Fibroblast of the aortic adventitia (primary cell): ENCODE measurements around the gene RNF151. TPM values are rescaled to one million over a fixed set of nuclear protein-coding genes. Genes with fewer than 3 reads are reported as not detected.

Source experiments
- DNase-seq: peaks from one replicate; pipeline ENCODE4 v3.0.0-alpha.2; 2010; ENCODE audit warnings: low read depth
- H3K4me3 ChIP-seq: 2 replicates; pipeline ENCODE4 v1.5.1; 2011; ENCODE audit warnings: low read depth, mild to moderate bottlenecking, control low read depth, low read length, moderate library complexity
- CTCF ChIP-seq: IDR thresholded peaks from 2 replicates; pipeline ENCODE4 v1.5.1; 2011; ENCODE audit warnings: mild to moderate bottlenecking, low read length, control low read depth, inconsistent platforms; ENCODE audit not compliant: insufficient read depth
- total RNA-seq: library from RNA; depleted of rRNA; stranded (reverse); fragments of >200 nt; gene quantifications from 2 replicates; pipeline ENCODE4 v1.2.3, GENCODE V29; 2012; ENCODE audit warnings: low replicate concordance

RNF151 gene
- total RNA-seq, 1 donor, result not detected

GRCh38 chr16:1981398-1981836 lies 14.8 kb downstream of the RNF151 start, which contains the start of gene NOXO1:
Gene NOXO1 (minus strand): TSS chr16:1981469. CDS start chr16:1981179, 290 bp downstream.
- H3K4me3 ChIP-seq, result no peak within 1 kb of the TSS
- TF ChIP-seq CTCF, result no peak
- DNase-seq, result no peak

- DNase-seq, result no peak
- TF ChIP-seq CTCF, result no peak
- H3K4me3 ChIP-seq, result no peak overlapping the region
Measured at GRCh38 chr16:1982013-1982433, 15.4 kb downstream of the RNF151 start.

GRCh38 chr16:1982991-1983543 lies 16.4 kb downstream of the RNF151 start:
- H3K4me3 ChIP-seq, result peak overlapping the region; percentile 76
- no peak for DNase-seq
- TF ChIP-seq CTCF, result no peak

GRCh38 chr16:1983544-1984346 lies 17.1 kb downstream of the RNF151 start, which contains the start of gene GFER:
Gene GFER (plus strand): TSS chr16:1984193. CDS start chr16:1984219, 26 bp downstream.
- peak within 1 kb of the TSS; percentile 76 for H3K4me3 ChIP-seq
- peak; percentile 38 for TF ChIP-seq CTCF
- DNase-seq, result peak; percentile 90

- peak overlapping the region; percentile 76 for H3K4me3 ChIP-seq
- no peak for DNase-seq
- TF ChIP-seq CTCF, result no peak
Measured at GRCh38 chr16:1984347-1985225, 17.9 kb downstream of the RNF151 start.

- peak overlapping the region; percentile 76 for H3K4me3 ChIP-seq
- no peak for DNase-seq
- no peak for TF ChIP-seq CTCF
Measured at GRCh38 chr16:1985466-1986150, 19.0 kb downstream of the RNF151 start.
